ENCODE data around the gene SEC63. TPM values are rescaled to one million over a fixed set of nuclear protein-coding genes. Genes with fewer than 3 reads are reported as not detected.

The SEC63 gene
- polyA plus RNA-seq, 1 donor = 67.0 TPM

GRCh38 chr6:107841275-107841670 lies 116.7 kb downstream of the SEC63 start:
- Histone ChIP-seq H3K9me3 (ENCODE audit: control insufficient read depth, low read depth, low read length) (no peaks in the 10 kb centered on the region), H3K4me3 (ENCODE audit: low read length) (no peak overlapping the region), H3K27me3 (ENCODE audit: control insufficient read depth, insufficient read depth, low read length) (no peaks in the 10 kb centered on the region), H3K27ac (ENCODE audit: low read length) (no peak overlapping the region), H3K36me3 (ENCODE audit: control insufficient read depth, insufficient read depth, low read length) (no peaks in the 10 kb centered on the region), H3K4me1 (ENCODE audit: control insufficient read depth, insufficient read depth, low read length) (no peaks in the 10 kb centered on the region)
- no CpG with 5 or more reads among the region's 5 CpGs for WGBS (ENCODE audit: insufficient coverage, low lambda C conversion rate)
- DNase-seq = no peak

DNA sequence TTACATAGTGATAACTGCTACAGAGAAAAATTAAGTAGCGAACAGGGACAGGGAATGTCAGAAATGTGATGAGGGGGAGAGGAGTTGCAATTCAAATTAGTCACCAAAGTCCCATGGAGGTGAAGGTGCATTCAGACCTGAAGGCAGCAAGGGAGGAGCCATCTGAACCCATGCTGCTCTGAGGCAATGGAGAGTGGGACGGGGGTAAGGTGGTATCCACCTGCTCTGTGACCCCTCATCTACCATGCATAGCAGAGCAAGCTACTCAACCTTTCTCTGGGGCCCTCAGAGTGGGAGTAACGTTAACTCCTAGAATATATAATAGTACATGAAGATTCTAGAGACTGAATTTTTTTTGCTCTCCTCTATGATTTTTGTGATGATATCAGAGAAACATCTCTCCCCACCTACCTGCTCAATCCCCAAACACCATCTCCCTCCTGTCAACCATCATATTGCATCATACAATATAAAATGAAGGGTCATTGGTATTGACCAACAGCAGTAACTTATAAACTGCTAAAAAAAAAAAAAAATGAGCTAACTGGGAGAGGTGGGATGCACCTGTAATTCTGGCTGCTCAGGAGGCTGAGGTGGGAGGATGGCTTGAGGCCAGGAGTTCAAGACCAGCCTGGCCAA lies 117.3 kb downstream of the SEC63 start:
- H3K36me3 ChIP-seq (ENCODE audit: control insufficient read depth, insufficient read depth, low read length) = no peaks in the 10 kb centered on the region
- H3K27me3 ChIP-seq (ENCODE audit: control insufficient read depth, insufficient read depth, low read length) = no peaks in the 10 kb centered on the region
- 100% methylated on average over 1 of the region's 3 CpGs for WGBS (ENCODE audit: insufficient coverage, low lambda C conversion rate)

DNA sequence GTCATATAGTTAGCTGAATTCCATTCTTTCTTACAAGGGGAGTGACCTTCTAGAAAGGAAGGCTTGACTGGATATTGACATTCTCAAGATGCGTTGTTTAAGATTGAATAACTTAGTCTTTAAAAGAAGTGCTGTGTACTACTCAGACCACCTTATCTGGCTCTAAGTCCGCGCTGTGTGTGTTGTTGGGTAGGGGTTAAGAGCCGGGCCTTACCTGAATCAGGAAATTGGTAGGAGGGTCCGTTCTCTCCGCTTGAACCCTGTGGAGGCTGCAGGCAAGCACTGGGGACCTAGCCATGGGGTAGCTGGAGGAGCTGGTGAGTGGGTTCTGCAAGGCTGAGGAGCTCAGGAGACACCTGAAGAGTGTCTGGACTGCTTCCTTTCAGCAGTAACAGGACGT lies 124.9 kb downstream of the SEC63 start:
- Histone ChIP-seq H3K4me1 (ENCODE audit: control insufficient read depth, insufficient read depth, low read length) (no peaks in the 10 kb centered on the region), H3K27me3 (ENCODE audit: control insufficient read depth, insufficient read depth, low read length) (no peaks in the 10 kb centered on the region), H3K9me3 (ENCODE audit: control insufficient read depth, low read depth, low read length) (no peaks in the 10 kb centered on the region), H3K36me3 (ENCODE audit: control insufficient read depth, insufficient read depth, low read length) (no peaks in the 10 kb centered on the region), H3K27ac (ENCODE audit: low read length) (no peak overlapping the region), H3K4me3 (ENCODE audit: low read length) (no peak overlapping the region)
- no peak for DNase-seq
- WGBS (ENCODE audit: insufficient coverage, low lambda C conversion rate) = no CpG with 5 or more reads among the region's 7 CpGs

More for the DNA sequence above, 117.3 kb downstream of the SEC63 start:
- H3K4me1 ChIP-seq (ENCODE audit: control insufficient read depth, insufficient read depth, low read length) = no peaks in the 10 kb centered on the region
- DNase-seq = no peak
- no peak overlapping the region for H3K27ac ChIP-seq (ENCODE audit: low read length)
- H3K4me3 ChIP-seq (ENCODE audit: low read length) = no peak overlapping the region
- H3K9me3 ChIP-seq (ENCODE audit: control insufficient read depth, low read depth, low read length) = no peaks in the 10 kb centered on the region

- no peaks in the 10 kb centered on the region for H3K4me1 ChIP-seq (ENCODE audit: control insufficient read depth, insufficient read depth, low read length)
- H3K9me3 ChIP-seq (ENCODE audit: control insufficient read depth, low read depth, low read length) = no peaks in the 10 kb centered on the region
- H3K36me3 ChIP-seq (ENCODE audit: control insufficient read depth, insufficient read depth, low read length) = no peaks in the 10 kb centered on the region
- no peak for DNase-seq
- no peaks in the 10 kb centered on the region for H3K27me3 ChIP-seq (ENCODE audit: control insufficient read depth, insufficient read depth, low read length)
- H3K27ac ChIP-seq (ENCODE audit: low read length) = no peak overlapping the region
- 100% methylated on average over 2 of the region's 10 CpGs for WGBS (ENCODE audit: insufficient coverage, low lambda C conversion rate)
- H3K4me3 ChIP-seq (ENCODE audit: low read length) = no peak overlapping the region
Observed at GRCh38 chr6:107832151-107833056, 125.6 kb downstream of the SEC63 start.

GRCh38 chr6:107830060-107830459 lies 127.9 kb downstream of the SEC63 start:
- H3K27me3 ChIP-seq (ENCODE audit: control insufficient read depth, insufficient read depth, low read length) = no peaks in the 10 kb centered on the region
- no peak for DNase-seq
- H3K4me3 ChIP-seq (ENCODE audit: low read length) = no peak overlapping the region
- no peaks in the 10 kb centered on the region for H3K4me1 ChIP-seq (ENCODE audit: control insufficient read depth, insufficient read depth, low read length)
- no peak overlapping the region for H3K27ac ChIP-seq (ENCODE audit: low read length)
- no CpG with 5 or more reads among the region's 2 CpGs for WGBS (ENCODE audit: insufficient coverage, low lambda C conversion rate)
- H3K9me3 ChIP-seq (ENCODE audit: control insufficient read depth, low read depth, low read length) = no peaks in the 10 kb centered on the region
- H3K36me3 ChIP-seq (ENCODE audit: control insufficient read depth, insufficient read depth, low read length) = no peaks in the 10 kb centered on the region

DNA sequence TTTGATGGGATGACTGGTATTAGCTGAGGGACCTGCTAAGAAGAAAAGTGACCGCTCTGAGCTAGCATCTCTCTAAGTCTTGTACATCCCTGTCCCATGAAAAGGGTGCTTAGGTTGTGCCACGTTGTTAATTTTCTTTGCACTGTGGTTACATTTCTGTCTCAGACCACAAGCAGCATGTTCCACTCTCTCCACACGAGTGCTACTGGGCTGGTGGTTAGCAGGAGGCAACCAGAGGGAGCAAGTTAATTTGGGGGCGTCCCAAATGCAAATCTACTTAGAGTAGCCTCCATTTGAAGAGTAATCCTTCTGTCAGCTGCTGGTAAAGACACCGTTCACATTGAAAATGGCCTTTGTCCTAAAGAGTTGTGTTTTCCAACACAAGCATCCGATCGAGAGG lies 130.5 kb downstream of the SEC63 start:
- Histone ChIP-seq H3K4me1 (ENCODE audit: control insufficient read depth, insufficient read depth, low read length) (no peaks in the 10 kb centered on the region), H3K27ac (ENCODE audit: low read length) (no peak overlapping the region), H3K9me3 (ENCODE audit: control insufficient read depth, low read depth, low read length) (no peaks in the 10 kb centered on the region), H3K4me3 (ENCODE audit: low read length) (no peak overlapping the region), H3K36me3 (ENCODE audit: control insufficient read depth, insufficient read depth, low read length) (no peaks in the 10 kb centered on the region), H3K27me3 (ENCODE audit: control insufficient read depth, insufficient read depth, low read length) (no peaks in the 10 kb centered on the region)
- WGBS (ENCODE audit: insufficient coverage, low lambda C conversion rate) = no CpG with 5 or more reads among the region's 7 CpGs
- no peak for DNase-seq

- no peak overlapping the region for H3K4me3 ChIP-seq (ENCODE audit: low read length)
- 100% methylated on average over 1 of the region's 8 CpGs for WGBS (ENCODE audit: insufficient coverage, low lambda C conversion rate)
- no peaks in the 10 kb centered on the region for H3K36me3 ChIP-seq (ENCODE audit: control insufficient read depth, insufficient read depth, low read length)
- peak; percentile 69 to 83 for DNase-seq
- H3K9me3 ChIP-seq (ENCODE audit: control insufficient read depth, low read depth, low read length) = no peaks in the 10 kb centered on the region
- no peaks in the 10 kb centered on the region for H3K4me1 ChIP-seq (ENCODE audit: control insufficient read depth, insufficient read depth, low read length)
- no peak overlapping the region for H3K27ac ChIP-seq (ENCODE audit: low read length)
- no peaks in the 10 kb centered on the region for H3K27me3 ChIP-seq (ENCODE audit: control insufficient read depth, insufficient read depth, low read length)
Observed at GRCh38 chr6:107823047-107823557, 134.9 kb downstream of the SEC63 start.

- H3K4me1 ChIP-seq (ENCODE audit: control insufficient read depth, insufficient read depth, low read length) = no peaks in the 10 kb centered on the region
- no peak overlapping the region for H3K27ac ChIP-seq (ENCODE audit: low read length)
- no peak overlapping the region for H3K4me3 ChIP-seq (ENCODE audit: low read length)
- peak; percentile 26 to 47 for DNase-seq
- H3K36me3 ChIP-seq (ENCODE audit: control insufficient read depth, insufficient read depth, low read length) = no peaks in the 10 kb centered on the region
- WGBS (ENCODE audit: insufficient coverage, low lambda C conversion rate) = 53% methylated on average over 6 of the region's 9 CpGs
- no peaks in the 10 kb centered on the region for H3K27me3 ChIP-seq (ENCODE audit: control insufficient read depth, insufficient read depth, low read length)
- no peaks in the 10 kb centered on the region for H3K9me3 ChIP-seq (ENCODE audit: control insufficient read depth, low read depth, low read length)
Observed at GRCh38 chr6:107822176-107823046, 135.6 kb downstream of the SEC63 start.

GRCh38 chr6:107821591-107821990 lies 136.4 kb downstream of the SEC63 start:
- no peak overlapping the region for H3K27ac ChIP-seq (ENCODE audit: low read length)
- peaks cover 6% of the 10 kb centered on the region for H3K4me1 ChIP-seq (ENCODE audit: control insufficient read depth, insufficient read depth, low read length)
- no CpG with 5 or more reads among the region's 5 CpGs for WGBS (ENCODE audit: insufficient coverage, low lambda C conversion rate)
- DNase-seq = no peak
- no peaks in the 10 kb centered on the region for H3K9me3 ChIP-seq (ENCODE audit: control insufficient read depth, low read depth, low read length)
- no peaks in the 10 kb centered on the region for H3K36me3 ChIP-seq (ENCODE audit: control insufficient read depth, insufficient read depth, low read length)
- no peak overlapping the region for H3K4me3 ChIP-seq (ENCODE audit: low read length)
- no peaks in the 10 kb centered on the region for H3K27me3 ChIP-seq (ENCODE audit: control insufficient read depth, insufficient read depth, low read length)

Data from large intestine (tissue), 3 donors.